ENCODE data around the gene ROCK2. TPM values are rescaled to one million over a fixed set of nuclear protein-coding genes. Genes with fewer than 3 reads are reported as not detected.

Gene ROCK2
- total RNA-seq, 1 donor from 2014 or later = 41.7 TPM

- Mint-ChIP-seq H3K36me3 (peaks cover 15% of the 10 kb centered on the region), H3K9me3 (no peaks in the 10 kb centered on the region), H3K27me3 (no peaks in the 10 kb centered on the region), H3K4me1 (ENCODE audit: unreplicated experiment) (no peaks in the 10 kb centered on the region), H3K27ac (no peak overlapping the region), H3K4me3 (no peak overlapping the region)
- DNase-seq (ENCODE audit: extremely low spot score, unreplicated experiment) = no peak
- TF ChIP-seq CTCF (conservative IDR thresholded peaks at IDR 0.05) = no peak
Measured at GRCh38 chr2:11241412-11242203, 102.8 kb downstream of the ROCK2 start.

- H3K9me3 Mint-ChIP-seq = no peaks in the 10 kb centered on the region
- H3K27ac Mint-ChIP-seq = no peak overlapping the region
- no peak overlapping the region for H3K4me3 Mint-ChIP-seq
- TF ChIP-seq CTCF (conservative IDR thresholded peaks at IDR 0.05) = no peak
- H3K4me1 Mint-ChIP-seq (ENCODE audit: unreplicated experiment) = no peaks in the 10 kb centered on the region
- peaks cover 19% of the 10 kb centered on the region for H3K36me3 Mint-ChIP-seq
- no peak for DNase-seq (ENCODE audit: extremely low spot score, unreplicated experiment)
- H3K27me3 Mint-ChIP-seq = no peaks in the 10 kb centered on the region
Measured at GRCh38 chr2:11239666-11240462, 104.6 kb downstream of the ROCK2 start.

GRCh38 chr2:11239147-11239546, 105.3 kb downstream of the ROCK2 start:
- TF ChIP-seq CTCF (conservative IDR thresholded peaks at IDR 0.05) = no peak
- H3K4me3 Mint-ChIP-seq = no peak overlapping the region

GRCh38 chr2:11237122-11237521, 107.3 kb downstream of the ROCK2 start:
- Mint-ChIP-seq H3K4me1 (ENCODE audit: unreplicated experiment) (no peaks in the 10 kb centered on the region), H3K27ac (no peak overlapping the region)

More at GRCh38 chr2:11239147-11239546, 105.3 kb downstream of the ROCK2 start:
- peaks cover 19% of the 10 kb centered on the region for H3K36me3 Mint-ChIP-seq
- H3K9me3 Mint-ChIP-seq = no peaks in the 10 kb centered on the region
- DNase-seq (ENCODE audit: extremely low spot score, unreplicated experiment) = no peak
- no peaks in the 10 kb centered on the region for H3K27me3 Mint-ChIP-seq
- no peaks in the 10 kb centered on the region for H3K4me1 Mint-ChIP-seq (ENCODE audit: unreplicated experiment)
- H3K27ac Mint-ChIP-seq = no peak overlapping the region

GRCh38 chr2:11236335-11236734, 108.1 kb downstream of the ROCK2 start:
- Mint-ChIP-seq H3K4me1 (ENCODE audit: unreplicated experiment) (no peaks in the 10 kb centered on the region), H3K4me3 (no peak overlapping the region), H3K27ac (no peak overlapping the region), H3K36me3 (peaks cover 12% of the 10 kb centered on the region), H3K27me3 (no peaks in the 10 kb centered on the region), H3K9me3 (no peaks in the 10 kb centered on the region)
- no peak for TF ChIP-seq CTCF (conservative IDR thresholded peaks at IDR 0.05)
- DNase-seq (ENCODE audit: extremely low spot score, unreplicated experiment) = no peak

More at GRCh38 chr2:11237122-11237521, 107.3 kb downstream of the ROCK2 start:
- H3K4me3 Mint-ChIP-seq = no peak overlapping the region
- no peaks in the 10 kb centered on the region for H3K27me3 Mint-ChIP-seq
- no peak for DNase-seq (ENCODE audit: extremely low spot score, unreplicated experiment)
- H3K9me3 Mint-ChIP-seq = no peaks in the 10 kb centered on the region
- no peak for TF ChIP-seq CTCF (conservative IDR thresholded peaks at IDR 0.05)
- H3K36me3 Mint-ChIP-seq = peaks cover 12% of the 10 kb centered on the region

All from type B pancreatic cell (in vitro differentiated cells).